Upper lobe of left lung (tissue), 4 donors: ENCODE results near the gene PRR13.

Experiments
- POLR2AphosphoS5 ChIP-seq, 2 donors: sonication (generic); formaldehyde crosslinking; IDR thresholded peaks; one replicate each; pipeline ENCODE4 v1.5.1; 2017; ENCODE audit warnings: antibody characterized with exemption in 2 of 2
- TF ChIP-seq, protein P1 (sequence below), 6 experiments: fragments of 450-650 bp in 4 of 6; fragments of 200-600 bp in 2 of 6; sonication (generic) in 2 of 6; IDR thresholded peaks; one replicate each; pipeline ENCODE4 v1.5.1; 2016 to 2019; ENCODE audit warnings: antibody characterized with exemption in 6 of 6

DNA sequence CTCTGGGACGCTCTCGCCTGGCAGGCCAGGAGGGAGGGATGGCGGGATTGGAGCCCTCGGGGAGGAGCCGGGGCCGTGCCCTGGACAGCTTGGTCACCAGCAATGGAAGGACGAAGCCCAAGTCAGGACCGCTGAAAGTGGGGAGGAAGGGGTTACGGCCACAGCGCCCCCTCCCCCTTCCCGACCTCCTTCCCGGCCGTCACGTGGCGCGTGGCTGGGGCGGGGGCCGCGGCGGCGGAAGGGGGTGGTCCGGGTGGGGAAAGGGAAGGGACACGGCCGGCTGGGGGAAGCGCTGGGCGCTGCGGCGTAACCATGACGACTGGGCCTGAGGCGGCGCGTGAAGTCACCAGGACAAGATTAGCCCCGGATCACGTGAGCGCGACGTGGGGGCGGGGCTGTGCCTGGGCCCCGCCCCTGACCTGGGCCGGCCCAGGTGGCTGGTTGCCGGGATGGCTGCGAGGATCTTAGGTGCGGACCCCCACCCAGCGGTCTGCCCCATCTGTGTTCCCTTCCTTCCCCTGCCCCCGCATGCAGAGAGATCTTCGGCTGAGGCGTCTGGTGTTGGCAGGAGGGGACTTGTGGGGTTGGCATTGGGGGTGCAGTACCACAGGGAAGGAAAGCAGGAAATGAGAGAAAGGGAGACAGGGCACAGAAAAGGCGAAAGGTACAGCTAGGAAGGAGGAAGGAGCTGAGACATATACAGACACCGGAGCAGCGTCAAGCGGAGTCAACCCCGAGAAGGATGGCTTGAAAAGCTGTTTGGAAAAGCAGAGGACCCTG is 51.5 kb downstream of the PRR13 start:
- TF ChIP-seq POLR2AphosphoS5 (IDR thresholded peaks at IDR 0.05), result peak; percentile 54 to 76
- TF ChIP-seq, protein P1, sequence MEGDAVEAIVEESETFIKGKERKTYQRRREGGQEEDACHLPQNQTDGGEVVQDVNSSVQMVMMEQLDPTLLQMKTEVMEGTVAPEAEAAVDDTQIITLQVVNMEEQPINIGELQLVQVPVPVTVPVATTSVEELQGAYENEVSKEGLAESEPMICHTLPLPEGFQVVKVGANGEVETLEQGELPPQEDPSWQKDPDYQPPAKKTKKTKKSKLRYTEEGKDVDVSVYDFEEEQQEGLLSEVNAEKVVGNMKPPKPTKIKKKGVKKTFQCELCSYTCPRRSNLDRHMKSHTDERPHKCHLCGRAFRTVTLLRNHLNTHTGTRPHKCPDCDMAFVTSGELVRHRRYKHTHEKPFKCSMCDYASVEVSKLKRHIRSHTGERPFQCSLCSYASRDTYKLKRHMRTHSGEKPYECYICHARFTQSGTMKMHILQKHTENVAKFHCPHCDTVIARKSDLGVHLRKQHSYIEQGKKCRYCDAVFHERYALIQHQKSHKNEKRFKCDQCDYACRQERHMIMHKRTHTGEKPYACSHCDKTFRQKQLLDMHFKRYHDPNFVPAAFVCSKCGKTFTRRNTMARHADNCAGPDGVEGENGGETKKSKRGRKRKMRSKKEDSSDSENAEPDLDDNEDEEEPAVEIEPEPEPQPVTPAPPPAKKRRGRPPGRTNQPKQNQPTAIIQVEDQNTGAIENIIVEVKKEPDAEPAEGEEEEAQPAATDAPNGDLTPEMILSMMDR (IDR thresholded peaks at IDR 0.05), result no peak
